NT2/D1 (cell line): ENCODE data around the gene ZNF777.
"Not testable (repeated sequence)": the region's sequence is repeated elsewhere in the genome, so short reads cannot be mapped to it uniquely, and the experiment has no call there.

ENCODE experiments used
- DNase-seq: peaks from one replicate; pipeline ENCODE4 v3.0.0-alpha.2; 2011; ENCODE audit warnings: low read depth, low spot score
- H3K27me3 ChIP-seq: 2 replicates; pipeline ENCODE4 v1.6.0; 2011; ENCODE audit warnings: mild to moderate bottlenecking; ENCODE audit not compliant: insufficient read length, insufficient read depth
- H3K36me3 ChIP-seq: 2 replicates; pipeline ENCODE4 v1.6.1; 2011; ENCODE audit warnings: mild to moderate bottlenecking, low read length, mixed read lengths; ENCODE audit not compliant: insufficient read depth, insufficient read length
- H3K4me1 ChIP-seq: 2 replicates; pipeline ENCODE4 v1.5.1; 2011; ENCODE audit not compliant: insufficient read depth, insufficient read length
- H3K4me3 ChIP-seq: 2 replicates; pipeline ENCODE4 v1.5.1; 2011; ENCODE audit warnings: low read depth; ENCODE audit not compliant: insufficient read length
- H3K9ac ChIP-seq: 2 replicates; pipeline ENCODE4 v1.6.0; 2011; ENCODE audit warnings: low read depth; ENCODE audit not compliant: insufficient read length
- H3K9me3 ChIP-seq: 2 replicates; pipeline ENCODE4 v1.5.1; 2011; ENCODE audit warnings: mild to moderate bottlenecking, low read length; ENCODE audit not compliant: insufficient read depth
- SUZ12 ChIP-seq: IDR thresholded peaks from 2 replicates; pipeline ENCODE4 v1.6.1; 2011; ENCODE audit not compliant: insufficient read length, insufficient read depth; ENCODE audit errors: extremely low read depth
- YY1 ChIP-seq: IDR thresholded peaks from 2 replicates; pipeline ENCODE4 v1.6.1; 2011; ENCODE audit not compliant: insufficient read length, insufficient read depth
- ZNF274 ChIP-seq: IDR thresholded peaks from 2 replicates; pipeline ENCODE4 v1.6.1; 2011; ENCODE audit warnings: mild to moderate bottlenecking, low read depth, low read length

ZNF777 gene

DNA sequence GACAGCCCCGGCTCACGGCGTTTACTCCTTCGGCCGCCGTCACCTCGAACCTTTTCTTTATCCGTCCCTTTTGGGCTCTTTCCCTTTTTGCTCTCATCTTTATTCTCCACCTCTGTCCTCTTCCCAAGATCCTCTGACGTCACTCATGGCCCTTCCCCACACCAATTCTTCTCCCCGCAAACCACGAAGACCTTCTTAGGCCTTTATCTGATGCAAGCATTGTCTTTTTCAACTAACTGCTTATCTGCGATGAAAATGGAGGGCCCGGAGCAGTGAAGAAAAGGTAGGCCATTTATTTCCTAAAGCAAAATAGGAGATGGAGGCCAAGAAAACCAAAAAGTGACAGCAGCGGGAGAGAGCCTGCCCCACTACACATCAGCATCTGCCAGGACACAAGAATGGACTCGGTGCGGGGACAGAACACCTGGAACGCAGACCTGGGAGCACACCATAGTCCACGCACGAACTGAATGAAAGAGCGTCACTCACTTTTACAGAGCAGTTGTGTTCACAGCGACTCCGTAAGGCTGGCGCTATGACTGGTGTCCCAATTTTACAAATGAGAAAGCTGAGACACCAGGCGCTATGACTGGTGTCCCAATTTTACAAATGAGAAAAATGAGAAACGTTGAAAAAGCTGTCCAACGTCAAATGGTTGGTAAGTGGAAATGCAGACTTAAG is 45.3 kb downstream of the ZNF777 start:
- H3K27me3 ChIP-seq, result no peaks in the 10 kb centered on the region
- H3K4me1 ChIP-seq, result peaks cover 2% of the 10 kb centered on the region
- H3K9ac ChIP-seq, result peak overlapping the region; percentile 50
- H3K36me3 ChIP-seq, result no peaks in the 10 kb centered on the region
- peak overlapping the region; percentile 41 for H3K4me3 ChIP-seq
- TF ChIP-seq ZNF274, result no peak
- TF ChIP-seq YY1, result no peak
- TF ChIP-seq SUZ12, result no peak
- no peak for DNase-seq
- H3K9me3 ChIP-seq, result no peaks in the 10 kb centered on the region

DNA sequence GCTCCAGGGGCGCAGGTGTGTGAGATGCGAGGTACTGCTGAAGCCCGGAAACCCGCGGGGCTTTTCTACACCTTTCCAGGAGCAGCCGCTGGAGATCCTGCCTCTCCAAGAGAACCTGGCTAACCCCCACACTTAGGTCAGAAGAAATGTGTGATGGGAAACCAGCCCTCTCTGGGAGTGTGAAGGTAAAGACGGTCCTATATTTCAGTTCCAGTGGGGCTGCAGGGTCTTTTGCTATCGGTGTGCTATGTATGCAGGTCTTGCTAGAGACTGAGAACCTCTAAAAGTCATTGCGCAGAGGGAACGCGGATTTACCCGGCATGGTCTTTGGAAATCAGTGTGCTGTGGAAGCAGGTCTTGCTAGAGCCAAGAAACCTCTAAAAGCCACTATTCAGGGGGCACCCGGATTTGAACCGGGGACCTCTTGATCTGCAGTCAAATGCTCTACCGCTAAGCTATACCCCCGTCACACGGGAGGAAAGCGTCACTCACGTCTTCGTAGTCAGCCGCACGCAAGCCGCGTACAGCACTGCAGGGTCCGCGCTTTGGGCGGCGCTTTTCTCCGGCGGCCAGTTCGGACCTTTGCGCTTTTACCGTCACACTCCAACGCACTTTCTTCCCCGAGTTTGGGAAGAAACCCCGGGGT is 46.0 kb downstream of the ZNF777 start:
- peak; percentile 89 for DNase-seq
- peak overlapping the region; percentile 41 for H3K4me3 ChIP-seq
- H3K27me3 ChIP-seq, result no peaks in the 10 kb centered on the region
- H3K9me3 ChIP-seq, result no peaks in the 10 kb centered on the region
- H3K9ac ChIP-seq, result no peak overlapping the region
- TF ChIP-seq YY1 (no peak), SUZ12 (no peak), ZNF274 (no peak)
- H3K4me1 ChIP-seq, result peaks cover 2% of the 10 kb centered on the region
- no peaks in the 10 kb centered on the region for H3K36me3 ChIP-seq

DNA sequence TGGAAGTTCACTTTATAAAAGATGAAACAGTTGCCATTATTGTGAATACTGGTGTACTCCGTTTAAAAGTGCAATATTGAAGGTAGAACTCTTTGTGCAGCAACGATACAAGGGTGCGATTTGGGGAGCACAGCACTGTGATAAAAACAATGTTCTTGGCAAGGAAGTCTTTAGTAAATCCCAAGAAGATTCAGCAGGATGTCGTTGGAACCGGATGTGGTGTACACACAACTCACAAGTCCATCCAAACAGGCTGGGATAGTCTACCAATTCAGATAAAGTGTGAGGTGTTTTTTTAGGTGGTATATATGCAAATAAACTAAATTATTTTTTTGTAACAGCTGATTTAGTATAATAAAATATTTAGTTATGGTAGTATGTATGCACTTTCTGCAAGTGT is 46.7 kb downstream of the ZNF777 start:
- peaks cover 2% of the 10 kb centered on the region for H3K4me1 ChIP-seq
- no peaks in the 10 kb centered on the region for H3K36me3 ChIP-seq
- no peak overlapping the region for H3K4me3 ChIP-seq
- no peak for DNase-seq
- no peaks in the 10 kb centered on the region for H3K27me3 ChIP-seq
- TF ChIP-seq SUZ12 (no peak), ZNF274 (no peak), YY1 (no peak)
- H3K9me3 ChIP-seq, result no peaks in the 10 kb centered on the region
- H3K9ac ChIP-seq, result no peak overlapping the region

DNA sequence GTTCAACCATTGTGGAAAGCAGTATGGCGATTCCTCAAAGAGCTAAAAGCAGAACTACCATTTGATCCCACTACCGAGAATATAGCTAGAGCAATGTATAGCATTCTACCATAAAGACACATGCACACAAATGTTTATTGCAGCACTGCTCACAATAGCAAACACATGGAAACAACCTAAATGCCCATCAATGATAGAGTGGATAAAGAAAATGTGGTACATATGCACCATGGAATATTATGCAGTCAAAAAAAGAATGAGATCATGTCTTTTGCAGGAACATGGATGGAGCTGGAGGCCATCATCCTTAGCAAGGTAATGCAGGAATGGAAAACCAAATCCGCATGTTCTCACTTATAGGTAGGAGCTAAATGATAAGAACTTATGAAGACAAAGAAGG is 47.8 kb downstream of the ZNF777 start:
- H3K9ac ChIP-seq, DNase-seq, H3K4me1 ChIP-seq, H3K36me3 ChIP-seq, H3K4me3 ChIP-seq, H3K27me3 ChIP-seq, H3K9me3 ChIP-seq: not testable (repeated sequence)

DNA sequence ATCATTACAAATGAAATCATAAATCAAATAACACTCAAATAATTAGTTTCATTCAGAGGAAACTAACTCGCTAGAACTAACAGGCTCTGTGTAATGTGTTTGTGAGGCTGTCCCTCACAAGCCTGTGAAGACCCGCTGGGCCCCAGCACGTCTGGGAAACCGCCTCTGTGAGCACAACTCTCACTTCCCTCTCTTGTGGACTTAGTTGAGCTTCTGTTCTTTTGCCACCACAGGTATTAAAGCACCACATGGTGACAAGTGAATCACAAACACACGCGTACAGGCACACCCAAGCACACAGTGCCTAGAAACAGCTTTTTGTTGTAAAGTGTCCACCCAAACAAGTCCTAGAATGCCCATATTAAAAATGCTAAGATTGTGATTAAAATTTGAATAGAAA is 51.0 kb downstream of the ZNF777 start:
- TF ChIP-seq SUZ12 (no peak), ZNF274 (no peak), YY1 (no peak)
- H3K36me3 ChIP-seq, result no peaks in the 10 kb centered on the region

DNA sequence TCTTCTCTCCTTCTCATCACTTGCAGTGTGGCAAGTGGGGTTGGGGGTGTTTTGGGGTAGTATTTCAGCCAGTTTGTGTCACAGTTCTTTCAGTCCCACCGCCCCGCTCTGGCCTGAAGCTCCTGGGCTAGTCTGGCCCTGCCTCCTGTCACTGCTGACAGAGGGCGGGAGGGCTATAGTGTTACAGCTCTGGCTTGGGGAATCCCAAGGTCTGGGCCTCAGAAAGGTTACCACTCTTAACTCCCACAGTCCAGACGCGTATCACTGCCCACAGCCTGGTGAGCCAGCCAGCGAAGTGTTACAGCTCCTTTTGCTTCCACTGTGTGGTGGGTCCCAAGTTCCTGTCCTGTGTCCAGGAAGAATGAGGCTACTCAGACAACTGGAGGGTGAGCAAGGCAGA is 56.0 kb downstream of the ZNF777 start:
- H3K9me3 ChIP-seq, result peaks cover 6% of the 10 kb centered on the region; the same call in 1 of the 2 replicates
- H3K27me3 ChIP-seq, result no peaks in the 10 kb centered on the region
- no peak for TF ChIP-seq ZNF274
- no peak for TF ChIP-seq SUZ12
- no peak for TF ChIP-seq YY1
- no peak overlapping the region for H3K4me3 ChIP-seq
- no peaks in the 10 kb centered on the region for H3K4me1 ChIP-seq
- H3K36me3 ChIP-seq, result no peaks in the 10 kb centered on the region
- H3K9ac ChIP-seq, result no peak overlapping the region
- DNase-seq, result no peak

More for the DNA sequence above, 51.0 kb downstream of the ZNF777 start:
- H3K9ac ChIP-seq, result no peak overlapping the region
- no peaks in the 10 kb centered on the region for H3K27me3 ChIP-seq
- no peak overlapping the region for H3K4me3 ChIP-seq
- no peaks in the 10 kb centered on the region for H3K4me1 ChIP-seq
- H3K9me3 ChIP-seq, result peaks cover 5% of the 10 kb centered on the region; the same call in 1 of the 2 replicates
- DNase-seq, result no peak

DNA sequence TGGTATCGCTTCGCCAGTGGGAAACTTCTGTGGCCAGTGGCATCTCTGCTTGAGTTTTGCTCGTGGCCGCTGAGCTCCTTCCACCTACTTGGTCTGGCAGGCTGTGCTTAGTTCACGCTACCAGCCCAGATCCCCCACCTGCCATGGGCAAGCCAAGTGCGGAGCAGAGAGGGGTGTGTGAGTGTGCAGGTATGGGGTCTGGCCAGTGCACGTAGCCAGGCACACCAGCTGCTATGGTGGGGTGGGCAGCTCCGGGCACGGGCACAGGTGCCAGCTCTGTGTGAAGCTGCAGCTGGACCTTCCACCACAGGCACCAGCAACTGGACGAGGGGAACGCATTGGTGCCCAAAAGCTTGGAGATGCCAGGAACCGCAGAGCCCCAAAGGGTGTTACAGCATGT is 56.5 kb downstream of the ZNF777 start:
- H3K4me1 ChIP-seq, result no peaks in the 10 kb centered on the region
- no peaks in the 10 kb centered on the region for H3K27me3 ChIP-seq
- no peaks in the 10 kb centered on the region for H3K36me3 ChIP-seq
- TF ChIP-seq YY1, result no peak
- no peak for TF ChIP-seq SUZ12
- DNase-seq, result no peak
- no peak overlapping the region for H3K4me3 ChIP-seq
- no peak overlapping the region for H3K9ac ChIP-seq
- H3K9me3 ChIP-seq, result peaks cover 6% of the 10 kb centered on the region; the same call in 1 of the 2 replicates
